Fibroblast of gingiva (primary cell): ENCODE data around the gene KRT35.

Source experiments
- DNase-seq: peaks from one replicate; pipeline ENCODE4 v3.0.0-alpha.2; 2011; ENCODE audit warnings: low read depth

KRT35 gene

GRCh38 chr17:41481036-41481435 is at the start of gene KRT35:
TSS of gene KRT35 (minus strand) at chr17:41481151. CDS start at chr17:41481097, 54 bp downstream.
- DNase-seq, result no peak

DNA sequence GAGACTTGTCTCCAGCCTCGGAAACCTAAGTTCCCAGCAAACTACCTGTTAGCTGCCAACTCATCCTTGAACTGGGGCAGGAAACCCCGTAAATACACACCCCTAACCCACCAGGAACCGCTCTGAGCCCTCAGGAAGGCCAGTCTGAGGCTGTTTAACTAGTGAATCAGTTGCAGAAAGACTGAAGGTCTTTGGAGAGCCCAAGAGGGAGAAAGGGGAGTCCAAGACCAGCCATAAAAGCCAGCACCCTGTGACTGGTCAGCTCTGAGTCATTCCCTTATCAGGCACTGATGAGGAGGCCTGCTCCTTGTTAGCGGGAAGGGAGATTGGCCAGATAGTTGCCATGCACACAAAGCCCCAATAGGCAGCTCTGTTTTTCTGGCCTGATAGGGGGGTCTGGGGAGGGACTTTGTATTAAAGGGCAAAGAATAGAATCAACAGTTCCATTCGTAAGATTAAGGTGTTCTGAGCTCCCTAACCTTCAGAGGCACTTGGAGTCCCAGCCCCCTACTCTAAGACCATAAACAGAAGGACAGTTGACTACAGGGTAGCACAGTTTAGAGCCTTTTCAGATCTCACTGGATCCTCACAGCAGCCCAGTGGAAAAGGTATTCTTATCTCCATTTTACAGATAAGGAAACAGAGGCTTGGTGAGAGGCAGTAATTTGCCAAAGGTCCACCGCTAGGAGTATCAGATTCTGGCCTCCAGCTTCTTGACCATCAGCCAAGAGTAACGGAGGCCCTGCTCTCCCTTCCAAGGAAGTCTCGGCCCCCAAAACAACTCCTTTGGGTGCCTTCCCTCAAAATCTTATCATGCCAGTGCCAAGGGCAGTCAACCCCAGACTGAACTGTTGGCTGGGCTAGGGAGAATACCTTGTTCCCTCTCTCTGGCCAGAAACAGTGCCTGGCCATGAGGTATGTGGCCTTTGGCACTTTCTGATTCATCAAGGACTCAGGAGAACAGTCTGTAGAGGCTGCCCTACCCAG is 49.4 kb upstream of the KRT35 start:
- no peak for DNase-seq

- DNase-seq, result no peak
Measured at GRCh38 chr17:41529491-41529915, 48.6 kb upstream of the KRT35 start.

GRCh38 chr17:41528959-41529353 is 48.0 kb upstream of the KRT35 start:
- no peak for DNase-seq

GRCh38 chr17:41527063-41528023 is 46.4 kb upstream of the KRT35 start:
- DNase-seq, result no peak

GRCh38 chr17:41524261-41524660 is 43.3 kb upstream of the KRT35 start:
- no peak for DNase-seq

DNA sequence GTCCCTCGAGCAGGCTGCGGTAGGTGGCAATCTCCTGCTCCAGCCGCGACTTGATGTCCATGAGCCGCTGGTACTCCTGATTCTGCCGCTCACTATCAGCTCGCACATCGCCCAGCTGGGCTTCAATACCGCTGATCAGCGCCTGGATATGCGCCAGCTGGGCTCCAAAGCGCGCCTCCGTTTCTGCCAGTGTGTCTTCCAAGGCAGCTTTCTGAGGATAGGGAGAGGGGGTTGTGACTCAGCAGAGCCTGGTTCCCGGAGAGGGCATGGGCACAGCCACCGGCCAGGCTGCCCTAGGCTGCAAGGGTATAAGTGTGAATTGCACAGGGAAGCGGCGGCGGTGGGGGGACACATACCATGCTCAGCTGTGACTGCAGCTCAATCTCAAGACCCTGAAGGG is 42.8 kb upstream of the KRT35 start:
- DNase-seq, result no peak

DNA sequence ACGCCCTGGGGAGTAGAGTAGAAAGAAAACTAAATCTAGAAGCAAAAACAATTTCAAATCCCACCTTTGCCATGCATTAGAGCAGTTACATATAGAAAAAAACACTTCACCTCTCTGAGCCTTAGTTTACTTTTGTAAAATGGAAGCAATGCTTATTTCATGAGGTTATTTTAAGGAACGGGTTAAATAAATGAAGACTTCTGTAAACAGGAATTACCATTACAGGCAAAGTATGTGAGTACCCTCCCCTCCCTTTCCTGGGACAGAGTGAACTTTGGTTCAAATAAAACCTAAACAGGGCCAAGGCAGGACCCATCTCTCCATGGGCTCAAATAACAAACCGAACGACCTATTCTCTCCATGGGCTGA is 42.3 kb upstream of the KRT35 start:
- DNase-seq, result no peak

DNA sequence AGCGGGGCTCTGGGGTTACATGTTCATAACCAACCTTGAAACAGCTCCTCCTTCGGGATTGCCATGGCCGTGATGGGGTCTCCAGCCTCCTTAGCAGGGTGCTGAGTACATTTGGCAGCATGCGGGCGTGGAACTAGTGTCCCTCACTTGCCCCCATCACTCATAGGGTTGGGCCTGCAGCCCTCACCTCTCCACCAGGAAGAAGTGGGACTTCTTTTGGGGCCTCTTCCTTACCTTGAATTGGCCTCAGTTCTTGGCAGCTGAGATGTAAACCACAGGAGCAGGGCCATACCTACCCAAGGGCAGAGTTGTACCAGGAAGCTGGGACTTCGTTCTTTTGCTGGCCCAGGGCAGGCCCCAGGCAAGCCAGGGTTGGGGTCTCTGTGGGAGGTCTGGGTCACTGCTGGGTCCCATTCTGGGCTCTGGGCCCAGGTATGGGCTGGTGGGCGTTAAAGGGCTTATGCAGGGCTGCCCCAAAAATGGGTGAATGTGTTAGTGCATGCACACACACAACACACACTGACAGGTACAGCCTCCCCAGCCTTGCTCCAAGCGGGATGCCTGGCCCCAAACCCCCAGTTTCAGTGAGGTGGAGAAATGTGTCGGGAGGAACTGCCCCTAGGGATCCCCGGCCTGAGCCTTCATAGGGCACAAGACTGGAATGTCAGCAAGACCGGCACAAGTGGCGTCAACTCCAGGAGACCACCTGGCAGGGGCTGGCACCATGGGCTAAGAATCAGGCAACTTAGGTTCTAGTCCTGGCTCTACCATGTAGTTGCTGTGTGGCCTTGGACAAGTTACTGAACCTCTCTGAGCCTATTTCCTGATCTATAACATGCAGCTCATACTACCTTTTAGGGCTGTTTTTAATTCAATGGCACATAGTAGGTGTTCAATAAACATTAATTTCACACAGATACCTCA is 41.6 kb upstream of the KRT35 start:
- no peak for DNase-seq

GRCh38 chr17:41521574-41522261 is 40.8 kb upstream of the KRT35 start:
- no peak for DNase-seq

DNA sequence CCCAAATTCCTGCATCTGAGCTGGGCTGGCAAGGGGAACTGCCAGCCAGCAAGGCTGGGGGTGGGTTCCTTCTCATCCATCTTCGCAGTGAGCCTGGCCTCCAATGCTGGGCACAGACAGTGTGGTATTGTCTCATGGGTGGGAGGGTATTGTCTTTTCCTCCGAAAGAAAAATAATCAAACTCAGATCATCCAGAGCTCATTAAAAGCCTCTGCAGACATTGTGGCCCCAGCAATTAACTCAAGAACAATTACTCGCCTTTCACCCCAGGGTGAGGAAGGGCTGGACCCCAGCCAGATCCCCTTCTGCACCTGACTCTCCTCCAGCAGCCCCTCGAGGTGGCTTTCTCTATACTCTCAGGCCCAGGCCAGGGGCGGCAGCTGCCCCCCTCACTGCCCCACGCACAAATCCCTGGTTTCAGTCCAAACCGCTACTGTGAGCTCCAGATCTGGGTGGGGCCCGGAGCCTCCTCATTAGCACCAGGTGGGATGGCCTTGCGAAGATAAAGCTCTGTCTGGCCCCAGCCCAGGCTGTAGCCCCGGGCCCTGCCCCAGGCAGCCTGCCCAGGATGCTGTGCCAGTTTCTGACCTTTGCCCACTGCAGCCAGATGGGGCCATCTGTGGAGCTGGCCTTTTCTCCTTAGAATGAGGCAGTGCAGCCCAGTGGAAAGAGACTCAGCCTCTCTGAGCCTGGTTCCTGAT is 40.0 kb upstream of the KRT35 start:
- DNase-seq, result no peak

GRCh38 chr17:41519501-41520224 is 38.7 kb upstream of the KRT35 start:
- DNase-seq, result no peak

DNA sequence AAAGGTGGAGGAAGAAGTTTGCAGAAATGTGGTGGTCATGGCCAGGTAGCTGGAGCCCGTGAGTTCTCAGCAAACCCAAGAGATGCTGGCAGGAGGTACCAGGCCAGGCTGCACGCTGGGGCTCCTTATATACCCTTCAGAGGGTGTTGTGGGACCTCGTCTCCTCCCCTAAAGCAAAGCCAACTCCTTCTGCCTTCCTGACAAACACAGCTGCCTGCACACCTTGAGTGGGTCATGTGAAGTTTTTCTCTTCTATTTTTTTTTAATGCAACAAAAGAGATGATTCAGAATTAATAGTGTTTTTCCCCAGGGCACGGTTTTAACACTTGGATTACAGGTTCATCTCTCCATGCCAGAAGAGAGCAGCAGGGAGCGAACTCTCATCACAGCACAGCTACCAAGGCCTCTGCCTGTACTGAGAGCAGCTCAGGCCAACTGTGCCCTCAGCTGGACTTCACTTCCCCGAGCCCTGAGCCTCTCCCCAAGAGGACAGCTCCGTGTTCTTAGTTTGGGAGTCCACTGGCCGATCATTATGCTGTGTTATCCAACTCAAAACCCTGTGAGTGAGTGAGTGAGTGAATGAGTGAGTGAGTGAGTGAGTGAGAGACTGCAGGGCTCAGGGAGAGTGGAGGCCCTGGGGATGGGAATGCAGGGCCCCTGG is 38.0 kb upstream of the KRT35 start, which contains the start of gene KRT15:
Gene KRT15 (minus strand): TSS at position 102 of the 661 bp plus-strand sequence. CDS start 63 bp downstream, at position 39.
- DNase-seq, result no peak

GRCh38 chr17:41518031-41518430 is 37.1 kb upstream of the KRT35 start:
- DNase-seq, result no peak

DNA sequence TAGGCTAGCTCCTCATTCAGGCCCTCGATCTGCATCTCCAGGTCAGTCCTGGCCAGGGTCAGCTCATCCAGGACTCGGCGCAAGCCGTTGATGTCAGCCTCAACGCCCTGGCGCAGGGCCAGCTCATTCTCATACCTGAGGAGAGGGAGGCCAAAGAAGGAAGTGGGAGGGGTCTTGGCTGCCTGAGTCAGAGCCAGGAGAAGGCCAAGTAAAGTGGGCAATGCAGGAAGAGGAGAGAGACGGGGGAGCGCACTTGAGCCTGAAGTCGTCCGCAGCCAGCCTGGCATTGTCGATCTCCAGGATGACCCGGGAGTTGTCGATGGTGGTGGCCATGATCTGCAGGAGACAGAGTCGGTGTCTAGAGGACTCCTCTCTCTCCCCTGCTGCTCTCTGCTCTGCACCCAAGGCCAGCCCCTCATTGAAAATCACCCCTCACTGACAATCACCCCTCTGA is 35.9 kb upstream of the KRT35 start:
- DNase-seq, result no peak

DNA sequence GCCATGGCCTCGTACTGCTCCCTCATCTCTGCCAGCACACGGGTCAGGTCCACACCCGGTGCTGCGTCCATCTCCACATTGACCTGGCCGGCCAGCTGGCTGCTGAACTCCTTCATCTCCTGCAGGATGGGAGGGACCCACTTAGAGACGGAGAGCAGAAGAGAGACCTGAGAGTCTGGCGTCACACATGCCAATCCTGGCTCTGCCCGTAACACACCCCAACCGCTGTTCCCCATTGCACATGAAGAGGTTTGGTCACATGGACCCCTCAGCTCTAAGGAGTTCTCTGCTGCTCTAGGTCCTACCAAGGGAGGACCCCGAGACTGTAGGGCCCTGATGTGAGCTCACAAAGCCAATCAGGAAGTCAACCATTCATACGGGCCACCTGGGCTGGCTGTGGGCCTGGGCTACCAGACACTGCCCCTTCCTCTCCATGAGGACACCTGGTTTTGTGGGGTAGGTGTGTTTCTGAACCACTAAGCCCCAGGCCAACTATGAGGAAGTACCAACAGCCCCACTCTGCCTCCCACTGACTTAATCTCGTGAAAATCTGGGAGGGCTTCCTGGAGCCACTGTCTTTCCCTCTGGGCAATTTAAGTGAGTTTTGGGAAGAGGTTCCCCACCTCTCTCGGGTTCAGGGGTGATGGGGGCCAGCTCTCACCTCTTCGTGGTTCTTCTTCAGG is 35.3 kb upstream of the KRT35 start:
- DNase-seq, result no peak

DNA sequence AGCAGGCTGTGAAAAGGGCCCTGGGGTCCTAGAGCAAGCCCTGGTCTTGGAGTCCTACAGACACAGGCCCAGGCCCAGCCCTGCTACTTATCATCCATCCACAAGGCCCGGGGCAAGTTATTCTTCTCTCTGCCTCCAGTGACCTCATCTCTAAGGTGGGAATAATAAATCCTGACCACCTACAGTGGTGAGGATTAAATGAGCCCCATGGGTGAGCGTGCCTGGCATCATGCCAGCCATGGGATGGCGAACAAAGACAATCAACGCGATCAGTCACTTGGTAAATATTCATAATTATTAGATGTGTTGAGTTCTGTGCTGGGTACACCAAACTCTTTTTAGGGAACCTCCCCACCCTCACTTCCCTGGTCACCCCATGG is 32.2 kb upstream of the KRT35 start:
- DNase-seq, result no peak

- no peak for DNase-seq
Measured at GRCh38 chr17:41512546-41513167, 31.7 kb upstream of the KRT35 start.
